Thoracic aorta (tissue), 2 donors: ENCODE results near the gene EYA3. TPM values are rescaled to one million over a fixed set of nuclear protein-coding genes. Genes with fewer than 3 reads are reported as not detected.

Source experiments
- ATAC-seq: fragments of 150-250 bp; one replicate; pipeline ENCODE4 v1.8.0; 2017; ENCODE audit warnings: low read depth; ENCODE audit not compliant: insufficient number of reproducible peaks, low FRiP score
- DNase-seq: peaks from one replicate; pipeline ENCODE4 v3.0.0-alpha.2; 2020; ENCODE audit warnings: low spot score
- H3K27ac ChIP-seq, 2 donors: fragments of 200-600 bp; sonication (generic); 1 replicate in 1 of 2; 2 replicates in 1 of 2; pipeline ENCODE4 v1.5.1; 2016; ENCODE audit warnings: mild to moderate bottlenecking in 2 of 2, moderate library complexity in 2 of 2
- H3K27me3 ChIP-seq: fragments of 200-600 bp; sonication (generic); replicated peaks from 2 replicates; pipeline ENCODE4 v1.6.0; 2016; ENCODE audit warnings: mild to moderate bottlenecking; ENCODE audit not compliant: insufficient read depth
- H3K36me3 ChIP-seq: fragments of 200-600 bp; sonication (generic); one replicate; pipeline ENCODE4 v1.5.1; 2016
- H3K4me1 ChIP-seq, 2 donors: fragments of 200-600 bp; sonication (generic); 1 replicate in 1 of 2; 2 replicates in 1 of 2; pipeline versions ENCODE4 v1.5.1 to v1.6.0; 2016; ENCODE audit warnings: low read depth in 2 of 2, mild to moderate bottlenecking in 1 of 2; ENCODE audit not compliant: control insufficient read depth in 1 of 2
- H3K4me3 ChIP-seq: fragments of 200-600 bp; sonication (generic); 2 replicates; pipeline ENCODE4 v1.5.1; 2016; ENCODE audit warnings: mild to moderate bottlenecking
- H3K9me3 ChIP-seq: fragments of 200-600 bp; sonication (generic); 2 replicates; pipeline ENCODE4 v1.5.1; 2016
- CTCF ChIP-seq: fragments of 200-600 bp; sonication (generic); IDR thresholded peaks from one replicate; pipeline ENCODE4 v1.5.1; 2019; ENCODE audit warnings: antibody characterized with exemption
- total RNA-seq, 2 donors: library from RNA; depleted of rRNA; stranded (reverse); fragments of >200 nt; gene quantifications; one replicate each; pipeline versions ENCODE4 v1.1.0 to v1.2.3, GENCODE V29; 2016

Gene EYA3
- total RNA-seq, 2 donors from 2014 or later, result 11.0 to 18.7 TPM

GRCh38 chr1:27940297-27940696, 148.1 kb downstream of the EYA3 start:
- no peaks in the 10 kb centered on the region for H3K27me3 ChIP-seq
- ATAC-seq, result no peak
- H3K4me3 ChIP-seq, result no peak overlapping the region
- TF ChIP-seq CTCF, result no peak
- no peaks in the 10 kb centered on the region for H3K36me3 ChIP-seq
- H3K4me1 ChIP-seq, result no peaks in the 10 kb centered on the region
- H3K9me3 ChIP-seq, result no peaks in the 10 kb centered on the region
- DNase-seq, result no peak
- H3K27ac ChIP-seq, result no peak overlapping the region

GRCh38 chr1:27938488-27938887, 149.9 kb downstream of the EYA3 start:
- no peaks in the 10 kb centered on the region for H3K9me3 ChIP-seq
- H3K27ac ChIP-seq, result no peak overlapping the region
- H3K36me3 ChIP-seq, result no peaks in the 10 kb centered on the region
- DNase-seq (no peak), ATAC-seq (no peak)
- no peaks in the 10 kb centered on the region for H3K4me1 ChIP-seq
- no peaks in the 10 kb centered on the region for H3K27me3 ChIP-seq
- no peak for TF ChIP-seq CTCF
- H3K4me3 ChIP-seq, result no peak overlapping the region

- H3K27me3 ChIP-seq, result no peaks in the 10 kb centered on the region
- no peak for TF ChIP-seq CTCF
- H3K36me3 ChIP-seq, result no peaks in the 10 kb centered on the region
- no peak overlapping the region for H3K4me3 ChIP-seq
- DNase-seq, result no peak
- no peak overlapping the region for H3K27ac ChIP-seq
- no peak for ATAC-seq
- H3K9me3 ChIP-seq, result no peaks in the 10 kb centered on the region
- no peaks in the 10 kb centered on the region for H3K4me1 ChIP-seq
Observed at GRCh38 chr1:27937524-27937836, 150.9 kb downstream of the EYA3 start.

DNA sequence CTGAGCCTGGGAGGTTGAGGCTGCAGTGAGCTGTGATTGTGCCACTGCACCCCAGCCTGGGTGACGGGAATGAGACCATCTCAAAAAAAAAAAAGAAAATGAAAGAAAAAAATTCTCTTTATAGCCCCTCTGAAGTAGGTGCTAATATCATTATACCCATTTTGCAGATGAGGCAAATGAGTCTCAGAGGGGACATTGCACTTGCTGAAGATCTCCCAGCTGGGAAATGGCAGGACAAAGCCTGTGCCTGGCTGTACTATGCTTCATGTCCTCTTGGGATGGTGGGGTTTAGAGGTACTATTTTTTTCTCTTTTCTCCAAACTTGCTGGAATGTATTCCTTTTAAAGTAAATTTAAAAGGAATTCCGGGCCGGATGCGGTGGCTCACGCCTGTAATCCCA, 152.0 kb downstream of the EYA3 start:
- Histone ChIP-seq H3K9me3 (no peaks in the 10 kb centered on the region), H3K27me3 (no peaks in the 10 kb centered on the region), H3K27ac (no peak overlapping the region), H3K4me1 (no peaks in the 10 kb centered on the region), H3K36me3 (no peaks in the 10 kb centered on the region), H3K4me3 (no peak overlapping the region)
- DNase-seq (no peak), ATAC-seq (no peak)
- TF ChIP-seq CTCF, result no peak

- TF ChIP-seq CTCF, result no peak
- ATAC-seq (no peak), DNase-seq (no peak)
- Histone ChIP-seq H3K27ac (no peak overlapping the region), H3K27me3 (no peaks in the 10 kb centered on the region), H3K4me3 (no peak overlapping the region), H3K9me3 (no peaks in the 10 kb centered on the region), H3K4me1 (no peaks in the 10 kb centered on the region), H3K36me3 (no peaks in the 10 kb centered on the region)
Observed at GRCh38 chr1:27935721-27936120, 152.7 kb downstream of the EYA3 start.
